T-helper 2 cell treated with Interferon-gamma antibody and Interleukin-4, amounts not matched to agents 5 μg/mL and 100 μg/mL, for 36 hours (primary cell): ENCODE data around the gene TXNDC5.

Experiments
- DNase-seq: peaks from one replicate; pipeline ENCODE4 v3.0.0; 2021; ENCODE audit warnings: low spot score
- H3K27ac Mint-ChIP-seq: one replicate; pipeline ENCODE4 v1.8.0; 2021; ENCODE audit warnings: mild to moderate bottlenecking, mixed read lengths
- H3K27me3 Mint-ChIP-seq: one replicate; pipeline ENCODE4 v1.8.0; 2021; ENCODE audit warnings: low read depth, mixed read lengths
- H3K36me3 Mint-ChIP-seq: one replicate; pipeline ENCODE4 v1.8.0; 2021; ENCODE audit warnings: low read depth, mixed read lengths
- H3K4me1 Mint-ChIP-seq: one replicate; pipeline ENCODE4 v1.8.0; 2021; ENCODE audit warnings: low read depth, mixed read lengths
- H3K4me3 Mint-ChIP-seq: one replicate; pipeline ENCODE4 v1.8.0; 2022; ENCODE audit warnings: mild to moderate bottlenecking, moderate library complexity, mixed read lengths
- H3K9me3 Mint-ChIP-seq: one replicate; pipeline ENCODE4 v1.8.0; 2021; ENCODE audit warnings: mixed read lengths

Gene TXNDC5

GRCh38 chr6:7841781-7842468, 68.7 kb downstream of the TXNDC5 start:
- H3K9me3 Mint-ChIP-seq = no peaks in the 10 kb centered on the region
- no peak overlapping the region for H3K27ac Mint-ChIP-seq
- no peaks in the 10 kb centered on the region for H3K36me3 Mint-ChIP-seq
- no peaks in the 10 kb centered on the region for H3K4me1 Mint-ChIP-seq
- no peak overlapping the region for H3K4me3 Mint-ChIP-seq
- H3K27me3 Mint-ChIP-seq = peaks cover 4% of the 10 kb centered on the region
- no peak for DNase-seq

GRCh38 chr6:7836371-7837026, 74.1 kb downstream of the TXNDC5 start:
- H3K27ac Mint-ChIP-seq = no peak overlapping the region
- DNase-seq = no peak
- no peaks in the 10 kb centered on the region for H3K36me3 Mint-ChIP-seq
- no peaks in the 10 kb centered on the region for H3K27me3 Mint-ChIP-seq
- H3K4me1 Mint-ChIP-seq = no peaks in the 10 kb centered on the region
- no peak overlapping the region for H3K4me3 Mint-ChIP-seq
- no peaks in the 10 kb centered on the region for H3K9me3 Mint-ChIP-seq

GRCh38 chr6:7833751-7834070, 76.9 kb downstream of the TXNDC5 start:
- DNase-seq = no peak
- Mint-ChIP-seq H3K4me3 (no peak overlapping the region), H3K27me3 (no peaks in the 10 kb centered on the region), H3K27ac (no peak overlapping the region), H3K9me3 (no peaks in the 10 kb centered on the region), H3K36me3 (no peaks in the 10 kb centered on the region), H3K4me1 (no peaks in the 10 kb centered on the region)

GRCh38 chr6:7832904-7833750, 77.5 kb downstream of the TXNDC5 start:
- no peak overlapping the region for H3K4me3 Mint-ChIP-seq
- H3K36me3 Mint-ChIP-seq = no peaks in the 10 kb centered on the region
- no peak for DNase-seq
- H3K27ac Mint-ChIP-seq = no peak overlapping the region
- no peaks in the 10 kb centered on the region for H3K9me3 Mint-ChIP-seq
- H3K27me3 Mint-ChIP-seq = no peaks in the 10 kb centered on the region
- no peaks in the 10 kb centered on the region for H3K4me1 Mint-ChIP-seq
